HG03432 (cell line): ENCODE measurements around the gene CCDC38.
A peak's percentile ranks its signal among the peaks of the same experiment; 100 is the strongest.
"Not testable (repeated sequence)": the region's sequence is repeated elsewhere in the genome, so short reads cannot be mapped to it uniquely, and the experiment has no call there.

ENCODE experiments used
- ATAC-seq: cut with Tn5 transposase; IDR thresholded peaks from one replicate; pipeline ENCODE4 v1.9.1; 2021; ENCODE audit warnings: mild to moderate bottlenecking, moderate library complexity; ENCODE audit not compliant: unreplicated experiment

Gene CCDC38

DNA sequence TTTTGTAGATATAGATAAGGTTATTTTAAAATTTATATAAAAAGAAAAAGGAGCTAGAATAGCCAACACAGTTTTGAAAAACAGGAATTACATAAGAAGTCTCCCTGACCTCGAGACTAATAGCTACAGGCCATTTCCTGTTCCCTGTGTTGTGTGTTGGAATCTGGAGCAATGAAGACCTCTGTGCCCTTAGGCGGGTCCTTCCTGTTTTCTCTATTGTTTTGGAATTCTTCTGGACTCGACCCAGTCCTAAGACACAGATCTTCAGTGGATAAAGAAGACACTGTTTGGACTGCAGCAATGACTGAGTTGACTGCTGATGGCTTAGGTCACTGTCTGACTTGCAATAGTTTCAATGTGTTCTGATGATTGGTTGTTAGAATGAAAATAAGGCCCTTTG is 57.4 kb downstream of the CCDC38 start:
- ATAC-seq, result no peak

DNA sequence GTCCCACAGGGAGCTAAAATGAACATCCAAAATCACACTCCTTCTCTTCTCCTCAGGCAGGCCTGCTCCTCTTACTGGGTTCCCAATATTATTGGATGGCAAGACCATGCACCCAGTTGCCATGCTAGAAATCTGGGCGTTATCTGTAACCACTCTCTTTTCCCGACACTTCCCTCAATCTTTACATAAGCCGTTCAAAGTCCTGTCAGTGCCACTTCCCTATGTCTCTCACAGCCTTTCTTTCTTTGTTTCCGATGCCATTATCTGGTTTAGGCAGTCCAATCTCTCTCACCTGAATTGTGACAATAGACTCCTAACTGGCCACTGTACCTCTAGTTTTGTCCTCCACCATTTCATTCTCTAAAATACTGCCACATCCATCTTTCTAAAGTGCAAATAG is 59.5 kb downstream of the CCDC38 start:
- no peak for ATAC-seq

DNA sequence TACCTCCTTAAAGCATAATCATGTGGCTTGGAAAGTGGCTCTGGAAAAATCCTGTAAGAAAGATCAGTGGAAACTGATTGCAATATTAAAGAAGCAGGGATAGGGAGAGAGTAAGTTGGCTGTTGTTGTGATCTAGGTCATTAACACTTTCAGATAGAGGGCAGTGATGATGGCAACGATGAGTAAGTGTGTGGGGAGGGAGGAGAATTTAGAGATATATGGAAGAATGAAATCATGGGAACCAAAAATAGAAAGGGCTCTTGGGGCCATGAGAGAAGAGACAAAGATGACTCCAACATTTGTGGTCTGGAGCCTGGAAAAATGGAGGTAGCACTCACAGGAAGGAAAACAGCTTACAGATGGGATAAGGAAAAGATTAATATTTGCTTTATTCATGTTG is 60.3 kb downstream of the CCDC38 start:
- ATAC-seq, result no peak

DNA sequence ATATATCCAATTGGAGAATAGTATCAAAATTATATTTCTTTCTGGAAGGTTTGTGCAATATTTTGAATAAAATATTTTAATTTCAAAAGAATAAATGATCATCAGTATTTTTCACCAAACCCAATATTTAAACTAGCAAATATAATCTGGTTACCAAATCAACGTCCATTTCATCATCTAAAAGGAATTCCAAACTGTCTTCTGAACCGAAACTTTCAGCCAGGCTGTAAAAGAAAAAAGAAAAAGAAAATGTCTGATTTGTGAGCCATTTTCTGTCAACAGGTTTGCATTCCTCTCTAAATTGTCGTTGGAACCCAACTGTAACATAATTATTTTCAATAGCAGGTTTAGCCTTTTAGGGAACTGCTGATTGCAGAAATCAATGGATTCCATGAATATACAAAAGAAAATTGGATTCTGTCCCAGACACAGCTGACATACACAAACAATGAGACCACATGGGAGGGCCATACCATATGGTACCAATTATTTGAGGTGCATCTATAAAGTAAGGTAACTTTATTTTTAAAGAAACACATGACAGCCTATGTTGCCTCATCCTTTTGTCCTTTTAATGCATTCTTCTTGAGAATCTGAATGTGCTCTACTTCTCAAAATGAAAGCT is 61.0 kb downstream of the CCDC38 start:
- no peak for ATAC-seq

DNA sequence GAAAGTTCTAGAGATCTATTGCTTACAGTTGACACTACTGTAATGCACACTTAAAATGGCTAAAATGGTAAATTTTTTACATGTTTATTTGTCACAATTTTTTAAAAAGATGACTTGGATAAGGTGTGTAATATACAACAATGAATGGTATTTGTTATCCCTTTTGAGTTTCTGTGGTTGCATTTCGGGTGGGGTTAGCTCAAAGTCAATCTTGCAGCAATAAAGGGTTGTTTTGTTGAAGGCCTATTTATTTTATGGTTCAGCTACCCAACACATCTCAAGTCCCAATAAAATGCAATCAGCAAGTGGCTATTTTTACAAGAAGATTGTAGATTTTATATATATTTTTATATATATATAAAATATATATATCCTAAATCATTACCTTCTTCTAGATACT is 61.5 kb downstream of the CCDC38 start:
- ATAC-seq, result no peak

DNA sequence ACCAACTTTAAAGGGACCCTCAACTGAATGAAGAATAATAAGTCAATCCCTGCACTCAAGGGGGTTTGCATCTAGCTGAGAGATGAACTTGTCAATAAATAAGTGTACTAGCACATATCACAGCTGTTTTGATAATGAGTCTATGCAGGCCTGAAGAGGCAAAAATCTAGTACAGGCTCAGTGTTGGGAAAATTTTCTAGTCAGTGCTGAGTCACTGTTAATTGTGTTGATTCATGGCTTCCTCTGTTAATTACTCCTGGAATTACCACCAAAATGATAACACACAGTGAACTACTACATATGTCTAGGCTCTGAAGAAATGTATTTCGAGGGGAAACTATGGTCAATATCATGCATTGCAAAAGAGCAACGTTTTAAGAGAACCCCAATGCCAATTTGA is 64.8 kb downstream of the CCDC38 start:
- no peak for ATAC-seq

DNA sequence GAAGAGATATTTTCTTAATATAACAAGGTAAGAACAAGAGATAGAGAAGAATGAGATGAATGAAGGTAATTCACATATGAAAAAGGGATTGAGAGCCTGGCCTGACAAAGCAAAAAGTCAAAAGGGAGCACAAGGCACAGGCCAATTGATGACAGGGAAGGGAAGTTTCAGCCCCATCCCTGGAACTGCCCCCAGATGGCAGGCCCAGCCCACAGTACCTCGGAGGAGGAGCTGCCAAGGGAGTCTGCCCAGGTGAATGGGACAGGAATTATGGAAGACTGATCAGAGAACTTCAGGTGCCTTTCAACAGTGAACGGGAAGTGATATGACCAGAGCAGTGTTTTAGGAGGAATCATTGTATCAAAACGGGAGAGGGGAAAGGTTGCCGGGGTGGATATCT is 68.0 kb downstream of the CCDC38 start:
- no peak for ATAC-seq

DNA sequence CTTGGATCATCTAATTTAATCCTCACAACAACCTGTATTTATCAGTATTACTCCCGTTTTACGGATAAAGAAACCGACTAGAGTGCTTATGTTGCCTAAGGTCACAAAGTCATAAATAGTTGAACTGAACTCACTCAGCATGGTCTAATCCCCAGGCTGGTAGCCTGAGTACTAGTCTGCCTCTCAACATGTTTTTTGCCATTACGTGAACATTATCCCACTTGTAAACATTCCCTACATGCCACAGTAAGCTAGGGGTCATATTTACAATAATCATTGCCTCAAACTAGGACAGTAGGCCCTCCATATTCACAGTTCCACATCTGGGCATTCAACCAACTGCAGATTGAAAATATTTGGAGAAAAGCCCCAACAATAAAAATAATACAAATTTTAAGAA is 71.5 kb downstream of the CCDC38 start:
- ATAC-seq, result no peak

DNA sequence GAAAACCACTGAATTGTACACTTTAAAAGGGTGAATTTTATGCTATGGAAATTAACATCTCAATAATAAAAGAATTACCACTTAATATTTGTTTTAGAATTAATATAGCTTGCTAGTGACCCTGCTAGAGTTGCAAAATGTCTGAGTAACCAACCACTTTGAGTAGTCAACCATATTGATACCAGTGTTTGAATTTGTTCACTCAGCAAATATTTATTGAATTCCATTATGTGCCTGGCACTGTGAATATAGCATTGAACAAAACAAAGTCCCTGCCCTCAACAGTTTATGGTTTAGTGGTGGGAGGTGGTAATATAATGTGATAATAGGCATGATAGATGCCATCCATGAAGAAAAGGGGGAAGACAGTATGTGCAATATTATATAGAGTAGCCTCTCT is 79.1 kb downstream of the CCDC38 start:
- ATAC-seq, result no peak

DNA sequence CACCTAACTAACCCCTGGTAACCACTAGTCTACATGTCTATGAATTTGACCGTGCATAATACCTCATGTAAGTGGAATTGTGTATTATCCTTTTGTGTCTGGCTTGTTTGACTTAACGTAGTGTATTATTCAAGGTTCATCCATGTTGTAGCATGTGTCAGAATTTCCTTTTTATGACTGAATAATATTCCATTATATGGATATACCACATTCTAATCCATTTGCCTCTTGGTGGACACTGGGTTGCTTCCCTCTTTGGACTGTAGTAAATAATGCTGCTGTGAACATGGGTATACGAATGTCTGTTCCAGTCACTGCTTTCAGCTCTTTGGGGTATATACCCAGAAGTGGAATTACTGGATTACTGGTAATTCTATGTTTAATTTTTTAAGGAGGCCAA is 80.4 kb downstream of the CCDC38 start:
- no peak for ATAC-seq

DNA sequence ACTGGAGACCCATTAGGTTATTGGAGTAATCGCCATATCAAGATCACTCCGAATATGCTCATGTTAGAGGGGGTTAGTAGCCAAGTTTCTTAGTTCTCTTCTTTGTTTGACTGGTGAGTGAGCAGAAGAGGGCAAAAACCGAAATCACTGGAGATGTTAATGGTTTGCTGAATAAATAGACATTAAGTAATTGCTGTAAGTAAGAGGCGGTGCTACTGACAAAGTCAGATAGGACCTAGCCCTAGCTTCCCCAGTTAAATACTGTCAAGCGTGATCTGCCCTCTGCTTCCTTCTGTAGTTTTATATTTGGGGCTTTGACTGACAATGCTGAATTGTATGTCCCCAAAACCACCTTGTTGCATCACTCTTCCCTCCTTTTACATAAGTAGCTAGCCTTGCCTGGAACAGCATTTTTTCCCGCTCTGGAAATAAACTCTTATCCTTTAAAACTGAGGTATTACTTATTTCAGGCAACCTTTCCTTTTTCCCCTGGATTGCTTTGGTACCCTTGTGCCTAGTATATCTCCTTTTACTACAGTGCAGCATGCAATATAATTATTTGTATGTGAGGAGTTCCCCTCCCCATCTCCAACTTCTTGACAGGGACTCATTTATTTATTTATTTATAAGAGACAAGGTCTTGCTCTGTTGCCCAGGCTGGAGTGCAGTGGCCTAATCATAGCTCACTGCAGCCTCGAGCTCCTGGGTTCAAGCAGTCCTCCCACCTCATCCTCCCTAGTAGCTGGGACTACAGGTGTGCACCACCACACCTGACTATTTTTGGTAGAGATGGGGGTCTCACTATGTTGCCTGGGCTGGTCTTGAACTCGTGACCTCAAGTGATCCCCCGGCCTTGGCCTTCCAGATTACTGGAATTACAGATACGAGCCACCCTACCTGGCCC is 82.2 kb downstream of the CCDC38 start:
- no peak for ATAC-seq

DNA sequence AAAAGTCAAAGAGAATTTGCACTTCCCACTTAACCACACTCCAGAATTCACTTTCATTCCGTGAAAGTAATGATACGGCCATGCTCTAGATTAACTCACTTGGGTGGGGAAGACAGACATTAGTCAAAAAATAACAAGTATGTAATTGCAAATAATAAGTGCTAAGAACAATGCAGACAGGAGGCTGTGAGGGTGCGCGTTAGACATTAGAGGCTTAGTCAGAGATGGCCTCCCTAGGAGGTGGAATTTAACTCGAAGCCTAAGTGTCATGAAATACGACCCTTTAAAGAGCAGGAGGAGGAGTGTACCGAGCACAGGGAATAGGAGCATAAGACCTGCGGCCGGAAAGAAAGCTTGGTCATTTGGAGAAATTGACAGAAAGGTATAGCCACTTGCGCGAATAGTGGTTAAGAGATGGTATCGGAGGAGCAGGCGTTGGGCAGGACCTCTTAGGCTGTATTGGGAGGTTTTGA is 83.0 kb downstream of the CCDC38 start:
- peak; percentile 14 for ATAC-seq

DNA sequence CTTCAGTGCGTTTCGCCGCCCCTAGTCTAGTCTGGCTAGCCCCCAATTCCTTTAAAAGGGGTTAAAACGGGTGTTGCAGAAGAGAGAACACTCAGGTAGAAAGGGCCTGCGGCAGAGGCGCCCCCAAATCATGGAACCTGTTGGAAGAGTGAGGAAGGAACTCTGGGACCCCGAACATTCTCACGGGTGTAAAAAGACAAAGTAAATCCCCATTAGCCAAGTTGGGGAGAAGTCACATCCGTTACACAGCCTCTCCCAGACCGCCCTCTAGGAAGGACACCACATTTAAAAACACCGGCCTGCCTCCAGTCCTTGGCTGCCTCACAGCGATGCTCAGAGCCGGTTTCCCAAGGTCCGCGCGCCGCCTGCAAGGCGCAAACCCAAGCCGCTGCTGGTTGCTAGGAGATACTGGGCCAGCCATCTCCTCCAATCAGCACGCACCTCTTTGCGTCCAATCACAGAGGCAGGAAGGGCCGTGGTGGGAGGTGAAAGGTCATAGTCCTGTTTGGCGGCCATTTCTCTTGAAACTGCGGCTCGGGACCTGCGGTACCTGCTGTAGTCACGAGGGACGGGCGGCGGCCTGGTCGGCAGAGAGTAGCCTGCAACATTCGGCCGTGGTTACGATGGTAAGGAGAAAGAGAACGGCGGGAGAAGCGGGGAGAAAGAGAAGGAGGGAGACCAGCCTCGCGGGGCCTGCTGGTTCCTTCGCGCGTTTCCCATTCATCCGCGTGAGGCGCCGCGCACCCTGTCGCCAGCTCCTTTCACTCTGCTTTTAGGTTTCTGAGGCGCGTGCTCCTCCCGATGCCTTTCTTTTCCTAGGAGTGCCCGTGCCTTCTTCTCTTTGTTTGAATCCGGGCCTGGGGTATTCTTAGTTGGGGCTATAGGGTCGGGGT is 83.7 kb downstream of the CCDC38 start, which contains the start of gene SNRPF:
Gene SNRPF (plus strand): TSS at position 502 of the 893 bp plus-strand sequence. CDS start 122 bp downstream, at position 624.
- peak; percentile 99 for ATAC-seq

DNA sequence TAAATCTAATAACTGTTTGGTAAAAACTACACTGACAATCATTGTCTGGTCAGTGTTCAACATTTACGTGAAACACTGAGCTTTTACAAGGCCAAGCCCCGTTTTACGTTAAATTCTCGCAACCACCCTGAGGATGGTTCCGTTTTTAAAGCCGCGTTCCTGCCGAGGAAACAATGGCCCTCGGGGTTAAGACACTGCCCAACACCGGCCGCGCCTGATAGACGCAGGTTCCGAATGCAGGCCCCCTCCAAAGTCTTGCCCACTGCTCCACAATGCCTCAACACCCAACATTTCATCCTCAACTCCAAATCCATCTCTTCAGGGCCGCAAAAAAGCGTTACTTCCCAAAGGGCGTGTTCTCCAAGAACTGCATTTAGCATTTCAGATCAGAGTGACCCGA is 84.6 kb downstream of the CCDC38 start:
- ATAC-seq, result no peak

DNA sequence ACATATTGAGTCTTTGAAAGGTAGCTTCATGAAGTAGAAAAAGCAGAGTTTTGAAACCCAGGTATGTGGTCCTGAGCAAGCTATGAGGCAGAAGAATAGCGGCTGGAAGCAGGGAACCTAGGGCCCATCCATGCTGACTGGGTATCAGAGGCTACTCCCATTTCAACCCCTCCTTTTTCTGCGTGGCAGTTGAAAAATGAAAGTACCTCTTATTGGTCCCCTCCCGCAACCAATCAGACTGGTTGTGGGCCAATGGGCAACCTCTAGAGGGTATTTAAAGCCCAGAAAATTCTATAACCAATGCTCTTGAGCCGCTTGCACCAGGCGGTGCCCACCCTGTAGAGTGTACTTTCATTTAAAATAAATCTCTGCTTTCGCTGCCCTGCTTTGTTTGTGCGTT is 85.3 kb downstream of the CCDC38 start:
- no peak for ATAC-seq

DNA sequence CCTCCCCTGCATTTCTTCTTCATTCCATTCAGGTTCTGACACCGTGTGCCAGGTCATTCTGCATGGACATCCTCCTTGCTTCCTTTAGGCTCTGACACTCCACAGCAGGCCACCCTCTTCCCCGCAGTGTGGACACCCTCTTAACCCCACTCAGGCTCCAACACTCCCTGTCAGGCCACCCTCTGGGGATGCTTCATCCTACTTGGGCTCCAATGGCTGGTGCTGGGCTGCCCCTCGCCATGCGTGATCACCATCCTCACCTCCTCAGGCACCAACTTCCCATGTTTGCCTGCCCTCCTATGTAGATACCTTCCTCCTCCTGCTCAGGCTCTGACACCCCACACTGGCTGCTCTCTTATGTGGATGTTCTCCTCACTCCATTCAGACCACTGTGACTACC is 90.3 kb downstream of the CCDC38 start:
- ATAC-seq, result no peak

DNA sequence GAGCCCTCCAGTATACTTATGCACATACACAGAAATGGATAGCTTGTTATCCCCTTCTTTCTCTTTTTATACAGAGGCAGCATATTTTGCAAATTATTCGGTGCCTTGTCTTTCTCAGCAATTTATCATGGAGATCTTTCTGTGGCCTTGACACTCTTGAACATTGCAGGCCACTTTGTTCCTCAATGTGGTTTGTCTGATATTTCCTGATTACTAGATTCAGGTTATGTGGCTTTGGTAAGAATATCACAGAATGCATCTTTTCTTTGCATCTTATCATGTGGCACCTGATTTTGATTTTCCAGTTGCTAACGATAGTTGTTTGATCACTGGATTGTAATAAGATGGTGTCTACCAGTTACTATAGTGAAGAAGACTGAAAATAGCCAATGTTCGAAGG is 90.8 kb downstream of the CCDC38 start:
- ATAC-seq, result no peak

DNA sequence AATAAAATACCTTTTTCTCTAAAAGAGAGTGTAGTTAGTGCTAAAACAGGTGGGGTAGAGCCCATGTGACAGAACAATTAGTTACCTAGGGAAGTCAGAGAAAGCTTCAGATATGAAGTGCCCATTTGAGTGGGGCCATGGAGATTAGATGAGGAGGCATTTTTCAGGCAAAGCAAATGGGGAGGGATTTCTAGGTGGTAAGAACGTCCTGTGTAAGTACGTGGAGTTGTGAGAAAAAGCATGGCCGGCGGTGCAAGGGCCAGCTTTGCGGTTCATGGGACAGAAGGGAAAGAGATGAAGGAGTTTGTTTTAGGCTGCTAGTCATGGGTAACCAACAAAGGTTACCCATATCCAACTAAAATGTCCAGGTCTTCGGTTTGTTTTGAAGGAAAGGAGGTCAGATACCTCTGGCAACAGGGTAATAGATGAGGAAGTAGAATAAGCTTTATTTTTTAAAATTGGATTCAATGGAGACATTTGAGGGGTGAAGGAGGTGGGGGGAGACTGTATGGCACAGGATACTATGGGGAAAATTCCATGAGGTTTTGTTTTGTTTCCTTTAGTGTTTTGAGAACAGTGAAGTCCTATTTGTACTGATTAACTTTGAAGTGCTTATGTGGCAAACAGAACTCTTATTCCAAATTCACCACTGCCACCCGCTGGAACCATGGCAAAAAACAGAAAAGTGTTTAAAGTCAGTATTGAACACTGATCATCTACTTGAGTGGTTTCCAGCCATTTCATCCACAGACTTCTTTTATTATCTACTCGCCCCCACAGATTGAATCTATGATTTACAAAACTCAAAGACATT is 93.6 kb downstream of the CCDC38 start:
- ATAC-seq, result no peak

DNA sequence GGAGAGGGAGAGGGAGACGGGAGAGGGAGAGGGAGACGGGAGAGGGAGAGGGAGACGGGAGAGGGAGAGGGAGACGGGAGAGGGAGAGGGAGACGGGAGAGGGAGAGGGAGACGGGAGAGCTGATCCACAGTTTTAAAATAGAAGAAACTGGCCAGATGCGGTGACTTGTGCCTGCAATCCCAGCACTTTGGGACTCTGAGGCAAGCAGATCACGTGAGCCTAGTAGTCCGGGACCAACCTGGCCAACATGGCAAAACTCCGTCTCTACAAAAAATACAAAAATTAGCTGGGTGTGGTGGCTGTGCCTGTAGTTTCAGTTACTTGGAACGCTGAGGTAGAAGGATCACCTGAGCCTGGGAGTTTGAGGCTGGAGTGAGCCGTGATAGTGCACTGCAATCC is 100.0 kb downstream of the CCDC38 start:
- ATAC-seq, result not testable (repeated sequence)

DNA sequence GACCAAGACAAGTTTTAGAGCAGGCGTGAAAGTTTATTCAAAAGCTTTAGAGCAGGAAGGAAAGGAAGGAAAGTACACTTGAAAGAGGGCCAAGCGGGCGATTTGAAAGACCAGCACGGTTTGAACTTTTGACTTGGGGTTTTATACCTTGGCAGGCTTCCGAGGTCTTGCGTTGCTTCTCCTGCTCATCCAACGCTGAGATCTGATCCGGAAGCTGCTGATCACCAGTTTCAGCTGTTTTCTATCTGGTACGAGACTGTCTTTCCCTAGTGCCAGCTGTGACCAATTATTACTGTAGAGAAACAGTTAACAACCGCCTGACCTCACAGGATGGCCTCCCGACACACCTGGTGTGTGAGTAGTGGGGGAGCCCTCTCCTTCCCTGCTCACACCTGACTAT is 104.3 kb downstream of the CCDC38 start:
- ATAC-seq, result no peak
